ENCODE results near the gene LSAMP.

Gene LSAMP

GRCh38 chr3:115982108-115982507, 463.2 kb downstream of the LSAMP start:
- no peaks in the 10 kb centered on the region for H3K9me3 ChIP-seq
- H3K4me1 ChIP-seq (ENCODE audit: control insufficient read depth in 1 of 2, insufficient read depth in 1 of 2, low read depth in 1 of 2, low read length in 1 of 2): no peaks in the 10 kb centered on the region
- no peak for TF ChIP-seq CTCF (IDR thresholded peaks at IDR 0.05)
- no peaks in the 10 kb centered on the region for H3K27me3 ChIP-seq
- H3K27ac ChIP-seq: no peak overlapping the region
- H3K4me3 ChIP-seq (ENCODE audit: low read depth in 1 of 2, low read length in 1 of 2): no peak overlapping the region
- no peaks in the 10 kb centered on the region for H3K36me3 ChIP-seq

GRCh38 chr3:115980709-115981108, 464.6 kb downstream of the LSAMP start:
- Histone ChIP-seq H3K9me3 (no peaks in the 10 kb centered on the region), H3K27me3 (no peaks in the 10 kb centered on the region), H3K36me3 (no peaks in the 10 kb centered on the region), H3K27ac (no peak overlapping the region), H3K4me3 (ENCODE audit: low read depth in 1 of 2, low read length in 1 of 2) (no peak overlapping the region), H3K4me1 (ENCODE audit: control insufficient read depth in 1 of 2, insufficient read depth in 1 of 2, low read depth in 1 of 2, low read length in 1 of 2) (no peaks in the 10 kb centered on the region)
- no peak for TF ChIP-seq CTCF (IDR thresholded peaks at IDR 0.05)

- H3K27me3 ChIP-seq: no peaks in the 10 kb centered on the region
- no peak overlapping the region for H3K4me3 ChIP-seq (ENCODE audit: low read depth in 1 of 2, low read length in 1 of 2)
- H3K4me1 ChIP-seq (ENCODE audit: control insufficient read depth in 1 of 2, insufficient read depth in 1 of 2, low read depth in 1 of 2, low read length in 1 of 2): no peaks in the 10 kb centered on the region
- H3K9me3 ChIP-seq: no peaks in the 10 kb centered on the region
- no peak overlapping the region for H3K27ac ChIP-seq
- no peaks in the 10 kb centered on the region for H3K36me3 ChIP-seq
- no peak for TF ChIP-seq CTCF (IDR thresholded peaks at IDR 0.05)
Observed at GRCh38 chr3:115977866-115978265, 467.4 kb downstream of the LSAMP start.

GRCh38 chr3:115975796-115976195, 469.5 kb downstream of the LSAMP start:
- H3K4me3 ChIP-seq (ENCODE audit: low read depth in 1 of 2, low read length in 1 of 2): no peak overlapping the region
- no peaks in the 10 kb centered on the region for H3K9me3 ChIP-seq
- no peaks in the 10 kb centered on the region for H3K27me3 ChIP-seq
- no peaks in the 10 kb centered on the region for H3K36me3 ChIP-seq
- H3K4me1 ChIP-seq (ENCODE audit: control insufficient read depth in 1 of 2, insufficient read depth in 1 of 2, low read depth in 1 of 2, low read length in 1 of 2): no peaks in the 10 kb centered on the region
- no peak for TF ChIP-seq CTCF (IDR thresholded peaks at IDR 0.05)
- H3K27ac ChIP-seq: no peak overlapping the region

GRCh38 chr3:115975353-115975752, 469.9 kb downstream of the LSAMP start:
- no peaks in the 10 kb centered on the region for H3K36me3 ChIP-seq
- no peaks in the 10 kb centered on the region for H3K9me3 ChIP-seq
- H3K27me3 ChIP-seq: no peaks in the 10 kb centered on the region
- no peak for TF ChIP-seq CTCF (IDR thresholded peaks at IDR 0.05)
- no peaks in the 10 kb centered on the region for H3K4me1 ChIP-seq (ENCODE audit: control insufficient read depth in 1 of 2, insufficient read depth in 1 of 2, low read depth in 1 of 2, low read length in 1 of 2)
- H3K27ac ChIP-seq: no peak overlapping the region
- no peak overlapping the region for H3K4me3 ChIP-seq (ENCODE audit: low read depth in 1 of 2, low read length in 1 of 2)

GRCh38 chr3:115974940-115975339, 470.3 kb downstream of the LSAMP start:
- no peak for TF ChIP-seq CTCF (IDR thresholded peaks at IDR 0.05)
- H3K9me3 ChIP-seq: no peaks in the 10 kb centered on the region

More at GRCh38 chr3:115974940-115975339, 470.3 kb downstream of the LSAMP start:
- Histone ChIP-seq H3K36me3 (no peaks in the 10 kb centered on the region), H3K4me1 (ENCODE audit: control insufficient read depth in 1 of 2, insufficient read depth in 1 of 2, low read depth in 1 of 2, low read length in 1 of 2) (no peaks in the 10 kb centered on the region), H3K27me3 (no peaks in the 10 kb centered on the region), H3K27ac (no peak overlapping the region), H3K4me3 (ENCODE audit: low read depth in 1 of 2, low read length in 1 of 2) (no peak overlapping the region)
